HK-2 (cell line): ENCODE data around the gene FHIP2A.
"Not testable (repeated sequence)": the region's sequence is repeated elsewhere in the genome, so short reads cannot be mapped to it uniquely, and the experiment has no call there.

Experiments
- DNase-seq: peaks from one replicate; pipeline ENCODE4 v3.0.0-alpha.2; 2018; ENCODE audit not compliant: unreplicated experiment

The FHIP2A gene

GRCh38 chr10:114815791-114816190, 5.8 kb upstream of the FHIP2A start:
- DNase-seq = no peak

- DNase-seq = no peak
Observed at GRCh38 chr10:114816308-114816707, 5.3 kb upstream of the FHIP2A start.

GRCh38 chr10:114819322-114819721, 2.3 kb upstream of the FHIP2A start:
- no peak for DNase-seq

GRCh38 chr10:114821915-114822443, 399 bp downstream of the FHIP2A start:
- no peak for DNase-seq

GRCh38 chr10:114822444-114823076, 980 bp downstream of the FHIP2A start:
- peak; percentile 56 for DNase-seq

GRCh38 chr10:114823077-114823463, 1.5 kb downstream of the FHIP2A start:
- no peak for DNase-seq

- DNase-seq = no peak
Observed at GRCh38 chr10:114824391-114824790, 2.8 kb downstream of the FHIP2A start.

- DNase-seq = no peak
Observed at GRCh38 chr10:114825513-114826253, 4.1 kb downstream of the FHIP2A start.

GRCh38 chr10:114829160-114829909, 7.8 kb downstream of the FHIP2A start:
- no peak for DNase-seq

GRCh38 chr10:114831186-114831867, 9.7 kb downstream of the FHIP2A start:
- DNase-seq = no peak

- no peak for DNase-seq
Observed at GRCh38 chr10:114837690-114838089, 16.1 kb downstream of the FHIP2A start.

- no peak for DNase-seq
Observed at GRCh38 chr10:114839901-114840300, 18.3 kb downstream of the FHIP2A start.

- no peak for DNase-seq
Observed at GRCh38 chr10:114845978-114846693, 24.6 kb downstream of the FHIP2A start.

- DNase-seq = not testable (repeated sequence)
Observed at GRCh38 chr10:114847517-114847916, 25.9 kb downstream of the FHIP2A start.

GRCh38 chr10:114849674-114850073, 28.1 kb downstream of the FHIP2A start:
- DNase-seq = no peak

- DNase-seq = no peak
Observed at GRCh38 chr10:114850126-114850525, 28.5 kb downstream of the FHIP2A start.

- DNase-seq = no peak
Observed at GRCh38 chr10:114851336-114851735, 29.8 kb downstream of the FHIP2A start.

- DNase-seq = no peak
Observed at GRCh38 chr10:114852197-114852596, 30.6 kb downstream of the FHIP2A start.

- DNase-seq = no peak
Observed at GRCh38 chr10:114854906-114855305, 33.3 kb downstream of the FHIP2A start.

GRCh38 chr10:114855776-114856543, 34.4 kb downstream of the FHIP2A start:
- no peak for DNase-seq
